Ishikawa (cell line): ENCODE measurements around the gene DUSP22.

ENCODE experiments used
- CEBPB ChIP-seq: IDR thresholded peaks from 2 replicates; pipeline ENCODE4 v1.6.1; 2012
- CREB1 ChIP-seq: IDR thresholded peaks from 2 replicates; pipeline ENCODE4 v1.6.1; 2012; ENCODE audit warnings: low read depth
- EGR1 ChIP-seq: IDR thresholded peaks from 2 replicates; pipeline ENCODE4 v1.6.1; 2012
- EP300 ChIP-seq: IDR thresholded peaks from 2 replicates; pipeline ENCODE4 v1.6.1; 2012; ENCODE audit warnings: borderline replicate concordance
- FOXM1 ChIP-seq: IDR thresholded peaks from 2 replicates; pipeline ENCODE4 v1.6.1; 2012; ENCODE audit warnings: low read depth, borderline replicate concordance
- NFIC ChIP-seq: IDR thresholded peaks from 2 replicates; pipeline ENCODE4 v1.6.1; 2012
- RAD21 ChIP-seq: IDR thresholded peaks from 2 replicates; pipeline ENCODE4 v1.6.1; 2012; ENCODE audit warnings: low read depth
- TAF1 ChIP-seq: IDR thresholded peaks from 2 replicates; pipeline ENCODE4 v1.6.1; 2012; ENCODE audit warnings: low read depth, mild to moderate bottlenecking
- TCF12 ChIP-seq: IDR thresholded peaks from 2 replicates; pipeline ENCODE4 v1.6.1; 2012; ENCODE audit warnings: low read depth
- TEAD4 ChIP-seq: IDR thresholded peaks from 2 replicates; pipeline ENCODE4 v1.6.1; 2012
- YY1 ChIP-seq: IDR thresholded peaks from 2 replicates; pipeline ENCODE4 v1.6.1; 2012; ENCODE audit warnings: low read depth
- ZBTB7A ChIP-seq: IDR thresholded peaks from 2 replicates; pipeline ENCODE4 v1.6.1; 2012; ENCODE audit warnings: low read depth
- TF ChIP-seq, protein P1 (sequence below): IDR thresholded peaks from 2 replicates; pipeline ENCODE4 v1.6.1; 2012
- TF ChIP-seq, protein P2 (sequence below): IDR thresholded peaks from 2 replicates; pipeline ENCODE4 v1.6.1; 2012
- TF ChIP-seq, protein P3 (sequence below): IDR thresholded peaks from 2 replicates; pipeline ENCODE4 v1.6.1; 2012; ENCODE audit warnings: low read depth, mild to moderate bottlenecking

DUSP22 gene

DNA sequence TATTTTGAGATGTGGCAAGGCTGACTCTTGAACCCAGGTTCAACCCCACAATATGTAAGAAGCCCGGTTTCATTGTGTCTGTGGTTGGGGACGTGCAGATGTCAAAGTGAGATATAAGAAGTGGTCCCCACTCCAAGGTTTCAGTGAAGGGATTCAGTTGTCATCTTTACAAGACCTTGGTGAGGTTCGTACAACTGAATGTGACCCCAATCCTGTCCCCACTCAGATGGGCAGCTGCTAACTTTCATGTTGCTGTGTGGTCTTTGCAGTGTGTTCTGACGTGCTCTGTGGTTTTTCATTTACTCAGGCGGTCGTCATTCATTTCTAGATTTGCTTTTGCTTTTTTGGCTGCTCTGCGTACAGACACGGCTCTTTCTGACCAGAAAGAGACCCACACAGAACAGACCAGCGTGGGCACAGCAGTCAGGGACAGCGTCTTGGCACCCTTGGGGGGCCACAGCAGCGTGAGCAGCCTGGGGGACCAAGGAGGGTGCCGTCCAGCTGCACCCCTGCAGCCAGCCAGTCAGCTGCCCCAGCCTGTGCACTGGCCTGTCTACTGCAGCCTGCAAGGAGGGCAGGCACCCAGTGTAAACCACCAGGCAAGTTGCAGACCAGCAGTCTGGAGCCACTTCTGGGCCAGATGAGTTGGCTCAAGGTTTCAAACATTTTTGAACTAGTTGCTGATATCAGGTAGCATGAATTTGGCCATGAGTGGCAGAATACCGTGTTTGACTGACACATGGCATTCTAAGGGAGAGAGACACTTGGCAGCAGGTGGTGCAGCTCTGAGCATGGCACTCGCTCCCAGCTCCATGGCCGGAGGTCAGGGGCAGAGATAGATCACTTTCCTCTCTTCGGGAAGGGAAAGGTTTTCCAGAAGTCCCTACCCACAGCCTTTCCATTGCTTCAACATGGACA lies 49.9 kb downstream of the DUSP22 start:
- TF ChIP-seq FOXM1 (no peak), ZBTB7A (no peak), TAF1 (no peak), TEAD4 (no peak), EP300 (no peak), EGR1 (no peak), NFIC (no peak), RAD21 (no peak)
- TF ChIP-seq, protein P1, sequence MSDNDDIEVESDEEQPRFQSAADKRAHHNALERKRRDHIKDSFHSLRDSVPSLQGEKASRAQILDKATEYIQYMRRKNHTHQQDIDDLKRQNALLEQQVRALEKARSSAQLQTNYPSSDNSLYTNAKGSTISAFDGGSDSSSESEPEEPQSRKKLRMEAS: no peak
- TF ChIP-seq, protein P2, sequence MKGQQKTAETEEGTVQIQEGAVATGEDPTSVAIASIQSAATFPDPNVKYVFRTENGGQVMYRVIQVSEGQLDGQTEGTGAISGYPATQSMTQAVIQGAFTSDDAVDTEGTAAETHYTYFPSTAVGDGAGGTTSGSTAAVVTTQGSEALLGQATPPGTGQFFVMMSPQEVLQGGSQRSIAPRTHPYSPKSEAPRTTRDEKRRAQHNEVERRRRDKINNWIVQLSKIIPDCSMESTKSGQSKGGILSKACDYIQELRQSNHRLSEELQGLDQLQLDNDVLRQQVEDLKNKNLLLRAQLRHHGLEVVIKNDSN: no peak

DNA sequence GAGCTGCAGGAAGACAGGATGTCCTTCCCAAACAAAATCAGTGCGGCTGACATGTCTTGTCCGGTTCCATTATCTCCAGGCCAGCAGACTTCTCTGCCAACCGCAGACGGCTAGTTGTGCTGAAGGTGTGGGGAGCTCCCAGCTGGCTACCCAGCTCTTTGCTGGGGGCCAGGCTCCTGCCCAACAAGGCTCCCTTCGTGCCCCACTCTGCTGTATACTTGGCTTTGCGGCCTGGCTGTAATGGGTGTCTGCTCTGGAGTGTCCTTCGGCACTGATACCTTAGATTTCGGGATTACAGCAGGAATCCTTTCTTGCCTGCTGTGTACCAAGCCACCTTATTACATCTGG lies 50.5 kb downstream of the DUSP22 start:
- no peak for TF ChIP-seq TEAD4
- TF ChIP-seq, protein P3, sequence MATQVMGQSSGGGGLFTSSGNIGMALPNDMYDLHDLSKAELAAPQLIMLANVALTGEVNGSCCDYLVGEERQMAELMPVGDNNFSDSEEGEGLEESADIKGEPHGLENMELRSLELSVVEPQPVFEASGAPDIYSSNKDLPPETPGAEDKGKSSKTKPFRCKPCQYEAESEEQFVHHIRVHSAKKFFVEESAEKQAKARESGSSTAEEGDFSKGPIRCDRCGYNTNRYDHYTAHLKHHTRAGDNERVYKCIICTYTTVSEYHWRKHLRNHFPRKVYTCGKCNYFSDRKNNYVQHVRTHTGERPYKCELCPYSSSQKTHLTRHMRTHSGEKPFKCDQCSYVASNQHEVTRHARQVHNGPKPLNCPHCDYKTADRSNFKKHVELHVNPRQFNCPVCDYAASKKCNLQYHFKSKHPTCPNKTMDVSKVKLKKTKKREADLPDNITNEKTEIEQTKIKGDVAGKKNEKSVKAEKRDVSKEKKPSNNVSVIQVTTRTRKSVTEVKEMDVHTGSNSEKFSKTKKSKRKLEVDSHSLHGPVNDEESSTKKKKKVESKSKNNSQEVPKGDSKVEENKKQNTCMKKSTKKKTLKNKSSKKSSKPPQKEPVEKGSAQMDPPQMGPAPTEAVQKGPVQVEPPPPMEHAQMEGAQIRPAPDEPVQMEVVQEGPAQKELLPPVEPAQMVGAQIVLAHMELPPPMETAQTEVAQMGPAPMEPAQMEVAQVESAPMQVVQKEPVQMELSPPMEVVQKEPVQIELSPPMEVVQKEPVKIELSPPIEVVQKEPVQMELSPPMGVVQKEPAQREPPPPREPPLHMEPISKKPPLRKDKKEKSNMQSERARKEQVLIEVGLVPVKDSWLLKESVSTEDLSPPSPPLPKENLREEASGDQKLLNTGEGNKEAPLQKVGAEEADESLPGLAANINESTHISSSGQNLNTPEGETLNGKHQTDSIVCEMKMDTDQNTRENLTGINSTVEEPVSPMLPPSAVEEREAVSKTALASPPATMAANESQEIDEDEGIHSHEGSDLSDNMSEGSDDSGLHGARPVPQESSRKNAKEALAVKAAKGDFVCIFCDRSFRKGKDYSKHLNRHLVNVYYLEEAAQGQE: no peak
- no peak for TF ChIP-seq CREB1

DNA sequence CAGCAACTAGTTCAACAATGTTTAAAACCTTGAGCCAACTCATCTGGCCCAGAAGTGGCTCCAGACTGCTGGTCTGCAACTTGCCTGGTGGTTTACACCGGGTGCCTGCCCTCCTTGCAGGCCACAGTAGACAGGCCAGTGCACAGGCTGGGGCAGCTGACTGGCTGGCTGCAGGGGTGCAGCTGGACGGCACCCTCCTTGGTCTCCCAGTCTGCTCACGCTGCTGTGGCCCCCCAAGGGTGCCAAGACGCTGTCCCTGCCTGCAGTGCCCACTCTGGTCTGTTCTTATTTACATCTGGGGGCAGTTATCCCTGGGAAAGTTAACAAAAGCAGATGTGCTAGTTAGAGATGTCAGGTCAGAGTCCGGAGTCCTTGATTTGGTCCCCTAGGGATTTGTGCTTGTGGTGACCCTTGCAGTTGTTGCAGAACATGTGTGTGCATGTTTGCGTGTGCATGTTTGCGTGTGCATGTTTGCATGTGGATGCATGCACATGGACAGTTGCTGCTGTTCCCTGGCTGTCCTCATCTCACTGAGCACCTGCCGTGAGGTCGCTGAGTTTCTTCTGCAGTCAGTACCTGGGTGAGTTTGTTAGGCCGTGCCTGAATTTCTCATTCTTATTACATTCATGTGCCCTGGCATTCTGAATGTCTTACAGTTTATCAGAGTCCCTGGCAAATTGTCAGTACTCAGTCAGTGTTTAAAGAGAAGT lies 51.1 kb downstream of the DUSP22 start:
- TF ChIP-seq RAD21: no peak
- no peak for TF ChIP-seq ZBTB7A
- no peak for TF ChIP-seq CEBPB
- no peak for TF ChIP-seq TCF12
- TF ChIP-seq YY1: no peak
- TF ChIP-seq, protein P1: no peak
- TF ChIP-seq, protein P2: no peak
- TF ChIP-seq TEAD4: no peak
- TF ChIP-seq CREB1: no peak
- TF ChIP-seq EGR1: no peak
- no peak for TF ChIP-seq TAF1

DNA sequence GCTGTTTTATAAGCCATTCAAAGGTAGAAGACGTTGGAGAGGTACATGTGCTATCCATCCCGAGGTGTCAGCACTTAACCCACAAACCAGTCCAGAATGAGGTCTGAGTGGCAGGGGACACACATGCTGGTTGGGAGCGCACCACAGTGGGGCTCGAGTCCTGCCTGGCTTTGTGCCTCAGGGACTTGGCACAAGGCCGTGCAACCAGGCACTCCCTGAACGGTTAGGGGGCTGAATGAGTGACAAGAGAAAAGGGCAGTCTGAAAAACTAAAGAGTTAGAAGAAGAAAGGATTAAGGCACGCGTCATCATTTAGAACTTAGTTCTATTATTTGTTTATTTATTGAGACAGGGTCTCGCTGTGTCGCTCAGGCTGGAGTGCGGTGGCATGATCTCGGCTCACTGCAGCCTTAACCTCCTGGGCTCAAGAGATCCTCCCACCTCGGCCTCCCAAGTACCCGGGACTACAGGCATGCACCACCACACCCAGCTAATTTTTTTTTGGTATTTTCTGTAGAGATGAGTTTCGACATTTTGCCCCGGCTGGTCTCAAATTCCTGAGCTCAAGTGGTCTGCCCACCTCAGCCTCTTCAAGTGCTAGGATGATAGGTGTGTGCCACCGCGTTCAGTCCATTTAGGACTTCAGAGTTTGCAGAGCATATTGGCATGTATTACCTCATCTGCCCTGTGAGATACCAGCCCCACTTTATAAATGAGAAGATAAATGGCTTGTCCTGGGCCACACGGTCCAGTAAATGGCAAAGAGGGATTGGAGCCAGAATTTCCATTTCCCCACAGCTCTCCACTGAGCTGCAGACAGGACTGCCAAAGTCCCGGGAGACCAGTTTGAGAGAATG lies 51.9 kb downstream of the DUSP22 start:
- TF ChIP-seq EP300 (no peak), TAF1 (no peak), TEAD4 (no peak), RAD21 (no peak), EGR1 (no peak), TCF12 (no peak), ZBTB7A (no peak), CEBPB (no peak), YY1 (no peak), FOXM1 (no peak), NFIC (no peak)
- TF ChIP-seq, protein P1: no peak
- TF ChIP-seq, protein P3: no peak

DNA sequence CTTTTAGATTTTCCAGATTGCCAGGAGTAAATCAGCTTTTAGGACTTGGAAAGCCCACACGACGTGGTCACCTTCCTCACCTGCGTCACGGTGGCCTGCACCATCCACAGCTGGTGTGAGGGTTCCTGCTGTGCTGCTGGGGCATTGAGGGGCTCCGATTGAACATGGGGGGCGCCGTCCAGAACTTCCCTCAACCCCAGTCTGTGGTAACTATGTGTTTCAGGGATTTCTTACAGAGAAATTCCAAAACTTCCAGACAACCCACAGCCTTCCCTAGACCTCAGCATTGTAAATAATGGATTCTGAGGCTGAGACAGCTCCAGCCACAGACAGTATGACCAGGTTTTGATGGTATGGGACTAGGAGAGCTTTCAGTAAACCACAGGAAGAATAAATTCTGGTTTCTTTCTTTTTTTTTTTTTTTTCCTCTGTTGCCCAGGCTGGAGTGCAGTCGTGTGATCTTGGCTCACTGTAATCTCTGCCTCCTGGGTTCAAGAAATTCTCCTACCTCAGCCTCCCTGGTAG lies 52.6 kb downstream of the DUSP22 start:
- TF ChIP-seq CEBPB (no peak), EGR1 (no peak), FOXM1 (no peak), TCF12 (no peak), TEAD4 (no peak), CREB1 (no peak), RAD21 (no peak), EP300 (no peak), ZBTB7A (no peak), YY1 (no peak), TAF1 (no peak), NFIC (no peak)
- TF ChIP-seq, protein P2: no peak
- TF ChIP-seq, protein P1: no peak
- TF ChIP-seq, protein P3: no peak
